Measurements from ENCODE around the gene TLR3.
"Not testable (repeated sequence)": the region's sequence is repeated elsewhere in the genome, so short reads cannot be mapped to it uniquely, and the experiment has no call there.

DNA sequence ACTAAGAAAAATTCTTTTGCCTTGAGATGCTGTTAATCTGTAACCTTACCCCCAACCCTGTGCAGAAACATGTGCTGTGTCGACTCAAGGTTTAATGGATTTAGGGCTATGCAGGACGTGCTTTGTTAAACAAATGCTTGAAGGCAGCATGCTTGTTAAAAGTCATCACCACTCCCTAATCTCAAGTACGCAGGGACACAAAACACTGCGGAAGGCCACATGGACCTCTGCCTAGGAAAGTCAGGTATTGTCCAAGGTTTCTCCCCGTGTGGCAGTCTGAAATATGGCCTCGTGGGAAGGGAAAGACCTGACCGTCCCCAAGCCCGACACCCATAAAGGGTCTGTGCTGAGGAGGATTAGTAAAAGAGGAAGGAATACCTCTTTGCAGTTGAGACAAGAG is 18.8 kb upstream of the TLR3 start:
- TF ChIP-seq CTCF, POLR2A (IDR thresholded peaks at IDR 0.05): not testable (repeated sequence)
